Right ventricle myocardium inferior (tissue), 1 donor: ENCODE measurements around the gene IQCM. TPM values are rescaled to one million over a fixed set of nuclear protein-coding genes. Genes with fewer than 3 reads are reported as not detected.
A peak's percentile ranks its signal among the peaks of the same experiment; 100 is the strongest.

Source experiments
- ATAC-seq: fragments of 200-7000 bp; cut with Tn5 transposase; one replicate; pipeline ENCODE4 v1.9.1; 2020; ENCODE audit warnings: mild to moderate bottlenecking, moderate library complexity
- DNase-seq: peaks from one replicate; pipeline ENCODE4 v3.0.0; 2021; ENCODE audit errors: missing footprints
- intact Hi-C: fragments of 100-400 bp; cut with DNase I; formaldehyde crosslinking; loops from one replicate; pipeline ENCODE4 v1.11.0; 2022
- total RNA-seq: library from RNA; stranded (reverse); fragmentation: NEBNext Ultra II Directional; extraction: Animal tissue kit (Norgen Biotek cat#: 25700); gene quantifications from one replicate; pipeline ENCODE4 v1.2.1, GENCODE V29; 2021
- donor health status: DM: no; HTN: yes; CAD: no; lungs with severe emphysema.

The IQCM gene
- total RNA-seq, 1 donor from 2014 or later, result not detected

- no peak for DNase-seq
- intact Hi-C loops, result no loop called here
- no peak for ATAC-seq
Measured at GRCh38 chr4:149719357-149719756, 96.3 kb downstream of the IQCM start.

- DNase-seq, result no peak
Measured at GRCh38 chr4:149718500-149718899, 97.1 kb downstream of the IQCM start.

GRCh38 chr4:149716728-149717127 lies 98.9 kb downstream of the IQCM start:
- DNase-seq (no peak), ATAC-seq (no peak)
- intact Hi-C loops, result no loop called here

More at GRCh38 chr4:149718500-149718899, 97.1 kb downstream of the IQCM start:
- ATAC-seq, result peak; percentile 57
- intact Hi-C loops, result no loop called here

DNA sequence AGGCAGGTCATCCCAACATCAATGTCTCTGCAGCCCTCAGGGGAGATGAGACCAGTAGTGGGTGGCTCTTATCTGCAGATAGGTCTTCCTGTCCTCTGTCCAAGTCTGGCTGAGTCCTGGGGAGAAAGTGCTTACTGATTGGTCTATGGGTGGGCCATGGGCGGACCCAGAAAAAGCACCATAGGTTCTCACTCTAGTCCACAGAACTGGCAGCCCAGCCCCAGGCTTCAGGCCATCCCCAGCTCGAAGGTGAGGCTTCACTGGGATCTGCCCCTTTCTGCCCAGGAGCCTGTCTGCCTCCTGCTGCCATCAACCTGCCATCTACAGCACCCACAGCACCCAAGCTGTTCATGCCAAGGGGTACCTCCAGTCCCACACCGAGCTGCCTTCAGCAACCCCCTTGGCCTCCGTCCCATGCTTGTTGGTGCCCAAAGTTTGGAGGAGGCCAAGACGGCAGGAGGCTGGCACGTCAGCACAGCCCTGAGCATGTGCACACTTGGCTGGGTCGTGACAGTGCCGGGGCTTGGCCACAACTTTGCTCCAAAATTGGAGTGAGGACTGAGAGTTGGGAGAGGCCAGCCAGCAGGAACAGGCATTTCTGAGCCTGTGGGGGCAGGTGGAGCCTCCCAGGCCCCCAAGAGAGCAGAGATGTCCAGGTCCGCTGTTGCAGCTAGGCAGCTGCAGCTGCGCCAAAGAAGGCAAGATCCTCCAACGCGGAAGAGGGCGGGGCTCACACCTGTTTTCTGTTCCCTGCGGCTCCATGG lies 99.6 kb downstream of the IQCM start:
- ATAC-seq (no peak), DNase-seq (peak; percentile 48)
- intact Hi-C loops, result no loop called here

GRCh38 chr4:149713031-149713430 lies 102.6 kb downstream of the IQCM start:
- DNase-seq (no peak), ATAC-seq (no peak)
- intact Hi-C loops, result no loop called here

DNA sequence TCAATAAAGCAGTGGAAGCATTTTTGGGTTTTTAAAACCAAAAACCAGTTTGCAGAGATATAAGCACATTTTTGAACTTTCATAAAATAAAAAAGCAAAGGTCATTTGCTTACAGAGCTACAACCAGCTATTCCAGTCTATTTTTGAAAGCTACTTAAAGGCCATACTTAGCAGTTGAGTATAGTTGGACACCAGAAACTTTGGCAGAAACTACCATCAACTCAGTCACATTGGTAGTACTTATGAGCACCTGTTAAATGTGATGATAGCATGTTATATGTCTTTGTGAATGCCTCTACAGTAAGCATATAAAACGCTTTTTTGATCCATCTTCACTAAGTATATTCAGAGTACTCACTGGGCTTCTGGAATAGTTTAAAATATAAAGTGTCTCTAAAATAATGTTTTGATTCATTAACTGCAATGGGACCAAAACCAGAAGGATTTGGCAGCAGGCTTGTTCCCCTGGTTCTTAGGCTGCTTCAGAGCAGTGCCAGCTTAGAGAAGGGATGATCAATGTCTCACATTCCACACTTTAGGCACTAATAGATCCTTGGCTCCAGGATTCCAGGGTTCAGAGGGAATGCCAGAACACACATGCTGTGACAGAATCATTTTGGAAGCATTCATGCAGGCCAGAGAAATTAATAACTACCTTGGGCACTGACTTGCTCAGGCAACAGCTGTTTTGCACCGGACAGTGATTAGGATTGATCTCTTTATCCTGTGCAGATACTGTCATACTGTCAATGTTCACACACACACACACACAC lies 103.9 kb downstream of the IQCM start:
- peak; percentile 60 for ATAC-seq
- intact Hi-C loops, result no loop called here
- no peak for DNase-seq

GRCh38 chr4:149709640-149710039 lies 106.0 kb downstream of the IQCM start:
- ATAC-seq, result no peak
- intact Hi-C loops, result no loop called here

GRCh38 chr4:149708513-149709130 lies 107.0 kb downstream of the IQCM start:
- DNase-seq (no peak), ATAC-seq (no peak)
- intact Hi-C loops, result no loop called here

More at GRCh38 chr4:149709640-149710039, 106.0 kb downstream of the IQCM start:
- DNase-seq, result no peak

DNA sequence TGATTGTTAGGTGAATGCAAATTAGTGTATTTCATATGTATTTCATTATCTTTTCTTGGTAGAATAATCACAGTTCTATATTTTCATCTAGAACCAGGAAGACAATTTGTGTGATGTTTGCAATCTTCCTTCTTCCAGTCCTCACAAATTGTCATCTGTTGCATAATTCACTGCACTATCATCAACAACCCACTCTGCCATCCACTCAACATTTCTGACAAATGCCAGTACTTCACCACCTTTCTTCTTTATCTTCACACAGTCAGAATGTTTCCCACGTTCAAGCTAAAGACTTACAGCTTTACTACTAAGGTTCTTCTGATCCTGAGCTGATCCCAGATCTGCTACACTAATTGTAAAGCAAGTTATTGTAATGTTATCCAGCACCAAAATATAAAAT lies 107.8 kb downstream of the IQCM start:
- intact Hi-C loops, result no loop called here
- DNase-seq (no peak), ATAC-seq (peak; percentile 59)

DNA sequence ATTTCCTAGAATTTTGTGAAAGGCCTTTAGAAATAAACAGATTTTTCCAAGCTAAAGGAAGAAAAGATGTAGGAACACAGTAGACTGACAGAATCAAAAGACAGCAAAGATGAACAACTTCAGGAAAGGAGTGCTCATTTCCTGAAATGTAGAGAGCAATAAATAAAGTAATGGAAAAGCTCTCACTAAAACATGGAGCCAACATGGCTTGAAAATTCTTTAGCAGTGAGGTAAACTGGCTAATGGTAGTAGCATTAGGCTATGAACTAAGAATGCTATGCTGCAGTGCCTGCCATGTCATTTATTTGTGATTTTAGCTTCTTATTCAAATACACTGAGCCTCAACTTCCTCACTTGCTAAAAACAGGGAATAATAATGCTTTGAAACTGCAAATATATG lies 108.7 kb downstream of the IQCM start:
- intact Hi-C loops, result no loop called here
- DNase-seq (no peak), ATAC-seq (no peak)

DNA sequence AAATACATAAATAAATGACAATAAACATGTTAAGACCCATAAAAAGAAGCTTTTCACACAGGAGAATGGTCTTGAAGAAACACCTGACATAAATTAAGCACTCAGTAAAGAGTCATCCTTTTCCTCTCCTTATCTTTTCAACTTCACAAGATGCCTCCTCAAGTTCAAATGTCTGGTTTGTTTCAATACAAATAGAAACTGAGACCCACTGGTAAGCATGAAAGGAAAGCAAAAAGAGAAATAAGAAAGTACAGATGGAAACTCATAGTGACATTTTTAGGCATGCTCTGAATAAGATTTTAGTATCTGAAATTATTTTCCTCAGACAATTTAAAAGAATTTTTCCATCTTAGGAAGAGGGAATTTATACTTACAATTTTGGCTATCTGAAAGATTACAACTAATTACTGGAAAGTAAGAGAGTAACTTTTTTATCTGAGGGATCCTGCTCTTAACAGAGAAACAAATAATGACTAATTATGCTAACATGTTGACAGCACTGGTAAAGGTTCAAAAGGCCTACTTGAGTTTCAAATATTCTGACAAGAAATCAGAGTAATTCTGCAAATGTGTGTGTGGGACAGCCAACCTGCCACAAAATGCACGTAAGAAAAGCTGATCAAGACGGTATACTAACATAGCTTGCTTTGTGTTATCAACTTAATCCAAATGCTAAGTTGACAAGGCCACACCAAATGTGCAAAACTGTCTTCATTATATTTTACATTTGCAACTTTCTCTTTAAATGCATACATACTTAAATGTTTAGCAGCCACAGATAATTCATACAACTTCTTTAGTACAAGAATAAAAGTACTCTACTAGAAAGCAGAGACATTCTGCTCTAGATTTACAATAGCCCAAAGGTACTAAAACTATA lies 113.0 kb downstream of the IQCM start:
- intact Hi-C loops, result no loop called here
- ATAC-seq (no peak), DNase-seq (no peak)

GRCh38 chr4:149701435-149702156 lies 114.0 kb downstream of the IQCM start:
- no peak for ATAC-seq
- intact Hi-C loops, result no loop called here
- DNase-seq, result no peak

GRCh38 chr4:149700272-149700671 lies 115.4 kb downstream of the IQCM start:
- no peak for ATAC-seq
- no peak for DNase-seq
- intact Hi-C loops, result no loop called here

GRCh38 chr4:149699642-149700041 lies 116.0 kb downstream of the IQCM start:
- intact Hi-C loops, result no loop called here
- DNase-seq (no peak), ATAC-seq (no peak)

- intact Hi-C loops, result no loop called here
- no peak for ATAC-seq
- DNase-seq, result no peak
Measured at GRCh38 chr4:149690726-149691125, 124.9 kb downstream of the IQCM start.

DNA sequence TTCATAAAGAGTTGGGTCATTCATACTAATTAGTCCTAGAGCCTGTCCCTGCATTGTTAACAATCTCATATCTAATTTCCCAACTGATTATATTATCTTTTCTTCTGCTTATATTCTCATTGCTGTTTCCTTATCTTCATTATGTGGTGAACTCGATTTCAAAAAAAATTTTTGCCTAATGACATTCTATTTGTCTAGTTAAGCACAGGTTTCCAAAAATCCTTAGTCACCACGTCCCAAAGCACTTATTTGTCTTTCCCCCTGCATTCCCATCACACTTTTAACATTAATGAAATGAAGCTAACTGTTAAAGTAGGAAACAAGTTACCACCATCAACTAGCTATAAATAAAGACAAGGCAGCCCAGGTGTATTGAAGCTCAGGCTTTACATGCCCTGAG lies 131.1 kb downstream of the IQCM start:
- intact Hi-C loops, result no loop called here
- DNase-seq (no peak), ATAC-seq (no peak)

GRCh38 chr4:149676076-149676475 lies 139.6 kb downstream of the IQCM start:
- intact Hi-C loops, result no loop called here
- no peak for DNase-seq
- ATAC-seq, result no peak

DNA sequence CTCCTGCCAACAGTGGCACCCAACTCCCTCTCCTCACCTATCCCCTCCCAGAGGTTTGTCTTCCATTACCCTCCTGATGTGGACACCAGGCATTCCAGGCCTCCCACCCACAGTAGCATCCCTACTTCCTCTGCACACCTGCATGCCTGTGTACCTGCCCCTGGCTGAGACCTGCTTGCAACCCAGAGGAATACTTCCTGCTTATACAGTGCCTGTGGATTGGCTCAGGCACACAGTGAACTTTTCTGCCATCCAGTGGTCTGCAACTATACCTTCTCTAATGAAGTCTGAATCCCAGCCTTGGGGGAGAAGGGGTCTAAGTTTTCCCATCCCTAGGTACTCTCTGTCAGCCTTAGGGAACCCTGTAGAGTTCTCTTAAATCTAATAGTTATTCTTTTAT lies 169.9 kb downstream of the IQCM start:
- no peak for DNase-seq
- intact Hi-C loops, result no loop called here

More for the DNA sequence above, 169.9 kb downstream of the IQCM start:
- no peak for ATAC-seq
